Measurements from ENCODE around the gene ITGA11.

GRCh38 chr15:68268405-68268804, 163.6 kb downstream of the ITGA11 start:
- TF ChIP-seq CTCF (IDR thresholded peaks at IDR 0.05) (no peak), POLR2AphosphoS5 (IDR thresholded peaks at IDR 0.05) (no peak), POLR2A (IDR thresholded peaks at IDR 0.05) (no peak)

Measured in breast epithelium (tissue), 3 donors.